Endodermal cell (in vitro differentiated cells): ENCODE results near the gene TMTC4. TPM values are rescaled to one million over a fixed set of nuclear protein-coding genes. Genes with fewer than 3 reads are reported as not detected.

Experiments
- DNase-seq: peaks from one replicate; pipeline ENCODE4 v3.0.0-alpha.2; 2017
- H3K27ac ChIP-seq: 2 replicates; pipeline ENCODE4 v1.5.1; 2013; ENCODE audit warnings: mild to moderate bottlenecking, low read depth, low read length, moderate library complexity
- H3K27me3 ChIP-seq: 2 replicates; pipeline ENCODE4 v1.6.1; 2013; ENCODE audit warnings: mild to moderate bottlenecking, low read length, moderate library complexity; ENCODE audit not compliant: insufficient read depth, control insufficient read depth, poor library complexity, severe bottlenecking
- H3K36me3 ChIP-seq: 2 replicates; pipeline ENCODE4 v1.7.0; 2013; ENCODE audit warnings: mild to moderate bottlenecking, low read length, moderate library complexity; ENCODE audit not compliant: control insufficient read depth, insufficient read depth
- H3K4me1 ChIP-seq: one replicate; pipeline ENCODE4 v1.7.0; 2013; ENCODE audit warnings: low read length; ENCODE audit not compliant: control insufficient read depth, insufficient read depth
- H3K4me3 ChIP-seq: 2 replicates; pipeline ENCODE4 v1.5.1; 2013; ENCODE audit warnings: mild to moderate bottlenecking, low read length, moderate library complexity
- H3K9ac ChIP-seq: 2 replicates; pipeline ENCODE4 v1.6.1; 2013; ENCODE audit warnings: mild to moderate bottlenecking, low read length, moderate library complexity; ENCODE audit not compliant: poor library complexity, severe bottlenecking; ENCODE audit errors: extremely low read depth
- H3K9me3 ChIP-seq: 2 replicates; pipeline ENCODE4 v1.6.1; 2013; ENCODE audit warnings: mild to moderate bottlenecking, low read length, moderate library complexity; ENCODE audit not compliant: control insufficient read depth
- H3K27ac Mint-ChIP-seq: 2 replicates; pipeline ENCODE4 v1.8.0; 2020; ENCODE audit warnings: mixed read lengths
- H3K27me3 Mint-ChIP-seq: 2 replicates; pipeline ENCODE4 v1.8.0; 2021; ENCODE audit warnings: mild to moderate bottlenecking, mixed read lengths; ENCODE audit not compliant: insufficient read depth
- H3K36me3 Mint-ChIP-seq: 2 replicates; pipeline ENCODE4 v1.8.0; 2020; ENCODE audit warnings: low read depth, mixed read lengths
- H3K4me1 Mint-ChIP-seq: 2 replicates; pipeline ENCODE4 v1.8.0; 2020; ENCODE audit warnings: mixed read lengths
- H3K4me3 Mint-ChIP-seq: 2 replicates; pipeline ENCODE4 v1.8.0; 2020; ENCODE audit warnings: mild to moderate bottlenecking, moderate library complexity, mixed read lengths
- H3K9me3 Mint-ChIP-seq: 2 replicates; pipeline ENCODE4 v1.8.0; 2020; ENCODE audit warnings: mild to moderate bottlenecking, mixed read lengths
- CTCF ChIP-seq: fragments of 200-600 bp; sonication (generic); conservative IDR thresholded peaks from 2 replicates; pipeline ENCODE4 v1.5.0; 2021; ENCODE audit warnings: antibody characterized with exemption, mild to moderate bottlenecking
- WGBS, 2 experiments: methylation state at CpG; one replicate each; pipeline versions ENCODE4 v1.1.5 to v1.1.7; 2013; ENCODE audit warnings: missing lambda C conversion rate in 2 of 2, mixed read lengths in 1 of 2; ENCODE audit not compliant: insufficient coverage in 1 of 2, insufficient read length in 1 of 2; 5-methylcytosine and 5-hydroxymethylcytosine counted together
- total RNA-seq, 2 donors: library from RNA; stranded (reverse); fragmentation: NEBNext Ultra II Directional in 1 of 2; extraction: Animal tissue kit (Norgen Biotek cat#: 25700) in 1 of 2; gene quantifications; 2 replicates in 1 of 2; 3 replicates in 1 of 2; pipeline ENCODE4 v1.2.1, GENCODE V29; 2021

The TMTC4 gene
- total RNA-seq, 2 donors from 2014 or later: 29.8 to 40.0 TPM

- no peak for DNase-seq
- Histone ChIP-seq H3K36me3 (peaks cover 8% of the 10 kb centered on the region), H3K4me1 (no peaks in the 10 kb centered on the region), H3K9ac (no peak overlapping the region), H3K9me3 (no peaks in the 10 kb centered on the region), H3K27ac (no peak overlapping the region), H3K4me3 (no peak overlapping the region), H3K27me3 (no peaks in the 10 kb centered on the region)
- Mint-ChIP-seq H3K4me1 (no peaks in the 10 kb centered on the region), H3K36me3 (peaks cover 18% of the 10 kb centered on the region), H3K9me3 (no peaks in the 10 kb centered on the region), H3K27me3 (no peaks in the 10 kb centered on the region), H3K4me3 (no peak overlapping the region), H3K27ac (no peak overlapping the region)
- no peak for TF ChIP-seq CTCF
- 94 to 98% methylated on average over 5 to 6 of the region's 6 CpGs for WGBS, 2 experiments
Measured at GRCh38 chr13:100608906-100609305, 65.7 kb downstream of the TMTC4 start.

GRCh38 chr13:100608489-100608888 lies 66.1 kb downstream of the TMTC4 start:
- TF ChIP-seq CTCF: no peak
- H3K36me3 ChIP-seq: peaks cover 8% of the 10 kb centered on the region
- no peak overlapping the region for H3K9ac ChIP-seq
- Mint-ChIP-seq H3K4me3 (no peak overlapping the region), H3K27me3 (no peaks in the 10 kb centered on the region), H3K27ac (no peak overlapping the region), H3K36me3 (peaks cover 20% of the 10 kb centered on the region), H3K4me1 (no peaks in the 10 kb centered on the region), H3K9me3 (no peaks in the 10 kb centered on the region)
- H3K4me3 ChIP-seq: no peak overlapping the region
- WGBS, 2 experiments: 91 to 93% methylated on average over 2 to 3 of the region's 3 CpGs
- no peak for DNase-seq
- no peaks in the 10 kb centered on the region for H3K9me3 ChIP-seq
- no peaks in the 10 kb centered on the region for H3K4me1 ChIP-seq
- no peaks in the 10 kb centered on the region for H3K27me3 ChIP-seq
- H3K27ac ChIP-seq: no peak overlapping the region

- H3K27ac ChIP-seq: no peak overlapping the region
- no peak overlapping the region for H3K4me3 Mint-ChIP-seq
- H3K9ac ChIP-seq: no peak overlapping the region
- DNase-seq: no peak
- no peaks in the 10 kb centered on the region for H3K9me3 ChIP-seq
- no peaks in the 10 kb centered on the region for H3K27me3 Mint-ChIP-seq
- no peak for TF ChIP-seq CTCF
- H3K4me1 Mint-ChIP-seq: peaks cover 4% of the 10 kb centered on the region
- peaks cover 14% of the 10 kb centered on the region for H3K36me3 Mint-ChIP-seq
- no peaks in the 10 kb centered on the region for H3K4me1 ChIP-seq
- no peak overlapping the region for H3K27ac Mint-ChIP-seq
- no peaks in the 10 kb centered on the region for H3K36me3 ChIP-seq
- 93 to 95% methylated on average over 3 to 5 of the region's 5 CpGs for WGBS, 2 experiments
- no peaks in the 10 kb centered on the region for H3K27me3 ChIP-seq
- H3K9me3 Mint-ChIP-seq: no peaks in the 10 kb centered on the region
- H3K4me3 ChIP-seq: no peak overlapping the region
Measured at GRCh38 chr13:100604918-100605710, 69.5 kb downstream of the TMTC4 start.
